Suppressor macrophage treated with lipopolysaccharide for 4 hours (primary cell): Measurements from ENCODE around the gene OR52I2.

Experiments used
- DNase-seq: peaks from one replicate; pipeline ENCODE4 v3.0.0-alpha.2; 2020

The OR52I2 gene

DNA sequence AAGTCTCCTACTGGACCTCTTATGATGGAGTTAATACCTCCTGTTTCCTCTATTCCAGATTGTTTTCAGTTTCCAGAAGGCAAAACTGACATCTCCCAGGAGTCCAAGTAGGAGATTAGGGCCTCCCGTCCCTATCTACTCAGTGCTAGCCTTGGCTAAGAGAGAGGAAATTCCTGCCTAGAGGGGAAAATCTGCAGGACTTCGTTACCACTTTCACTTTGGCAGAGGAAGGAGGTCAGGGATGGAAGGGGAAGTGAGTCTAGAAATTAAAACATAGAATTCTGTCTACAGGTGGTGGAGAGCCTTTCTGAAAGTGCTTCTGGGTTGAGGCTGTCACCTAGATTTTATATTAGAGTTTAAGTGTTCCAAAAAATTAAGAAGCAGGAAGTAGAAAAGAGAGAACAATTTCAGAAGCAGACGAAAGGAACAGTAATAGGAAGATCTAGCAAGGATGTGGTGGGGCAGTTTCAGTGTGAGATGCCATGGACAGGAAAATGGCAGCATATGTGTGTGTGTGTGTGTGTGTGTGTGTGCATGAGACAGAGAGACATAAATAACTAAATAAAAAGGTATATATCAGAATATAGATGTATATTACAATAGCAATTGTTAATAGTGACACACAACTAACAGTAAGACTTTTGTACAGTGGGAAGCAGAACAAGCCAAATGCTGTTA lies 28.9 kb downstream of the OR52I2 start:
- DNase-seq = peak; percentile 41

DNA sequence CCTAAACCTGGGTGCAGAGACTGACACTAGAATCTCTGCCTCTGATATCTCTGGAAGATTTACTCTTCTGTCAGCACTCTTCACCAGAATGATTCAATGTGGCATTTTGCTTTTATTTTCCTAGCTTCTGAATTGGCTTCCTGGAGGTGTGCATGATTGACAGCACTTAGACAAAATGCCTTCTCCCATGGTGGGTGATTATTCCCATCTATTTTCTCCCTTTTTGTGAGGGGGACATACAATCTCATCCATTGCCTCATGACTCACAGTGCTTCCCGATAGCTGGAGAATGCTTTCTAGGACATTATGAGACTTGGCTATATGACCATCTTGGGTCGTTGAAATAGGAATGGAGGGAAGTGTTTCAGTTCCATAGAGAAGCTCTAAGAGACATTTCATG lies 30.4 kb downstream of the OR52I2 start:
- no peak for DNase-seq

DNA sequence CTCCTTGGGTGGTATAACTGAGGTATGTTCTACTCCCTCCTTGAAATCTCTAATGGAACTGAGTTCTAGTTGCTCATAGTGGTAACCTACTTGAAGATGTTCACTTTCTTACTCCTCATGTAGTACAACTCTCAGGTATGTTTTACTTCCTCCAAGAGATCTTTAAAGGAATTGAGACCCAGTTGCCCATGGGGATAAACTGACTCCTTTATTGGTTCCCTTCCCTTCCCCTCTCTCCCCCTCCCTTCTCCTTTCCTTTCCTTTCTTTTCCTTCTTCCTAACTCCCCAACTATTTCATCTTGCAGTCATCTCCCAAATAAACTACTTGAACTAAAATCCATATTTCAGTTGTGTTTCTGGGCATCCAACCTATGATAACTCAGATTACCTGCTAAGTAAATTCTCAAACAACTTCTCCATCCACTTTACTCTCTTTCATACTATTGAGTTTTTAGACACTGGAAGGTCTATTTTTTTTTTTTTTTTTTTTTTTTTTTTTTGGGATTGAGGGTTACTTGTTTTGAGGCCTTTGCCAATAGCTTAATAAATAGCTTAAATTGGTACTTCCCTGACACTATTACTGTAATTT lies 34.4 kb downstream of the OR52I2 start:
- DNase-seq = no peak

DNA sequence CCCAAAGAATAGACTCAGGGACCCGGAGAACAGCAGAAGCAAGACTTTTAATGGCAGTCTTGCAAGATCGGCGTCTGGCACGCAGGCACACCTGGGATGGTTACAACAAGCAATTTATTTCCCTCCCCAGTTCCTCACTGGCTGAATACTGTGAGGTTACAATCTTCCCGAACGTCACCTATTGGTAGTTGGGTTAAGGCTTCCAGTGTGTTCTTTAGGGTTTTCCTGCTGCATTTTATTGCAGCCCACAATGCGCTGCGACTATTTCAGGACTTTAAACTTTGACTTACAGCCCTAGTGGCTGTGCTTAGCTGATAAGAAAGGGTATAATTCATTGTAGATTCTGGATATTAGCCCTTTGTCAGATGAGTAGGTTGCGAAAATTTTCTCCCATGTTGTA lies 38.0 kb downstream of the OR52I2 start:
- no peak for DNase-seq

DNA sequence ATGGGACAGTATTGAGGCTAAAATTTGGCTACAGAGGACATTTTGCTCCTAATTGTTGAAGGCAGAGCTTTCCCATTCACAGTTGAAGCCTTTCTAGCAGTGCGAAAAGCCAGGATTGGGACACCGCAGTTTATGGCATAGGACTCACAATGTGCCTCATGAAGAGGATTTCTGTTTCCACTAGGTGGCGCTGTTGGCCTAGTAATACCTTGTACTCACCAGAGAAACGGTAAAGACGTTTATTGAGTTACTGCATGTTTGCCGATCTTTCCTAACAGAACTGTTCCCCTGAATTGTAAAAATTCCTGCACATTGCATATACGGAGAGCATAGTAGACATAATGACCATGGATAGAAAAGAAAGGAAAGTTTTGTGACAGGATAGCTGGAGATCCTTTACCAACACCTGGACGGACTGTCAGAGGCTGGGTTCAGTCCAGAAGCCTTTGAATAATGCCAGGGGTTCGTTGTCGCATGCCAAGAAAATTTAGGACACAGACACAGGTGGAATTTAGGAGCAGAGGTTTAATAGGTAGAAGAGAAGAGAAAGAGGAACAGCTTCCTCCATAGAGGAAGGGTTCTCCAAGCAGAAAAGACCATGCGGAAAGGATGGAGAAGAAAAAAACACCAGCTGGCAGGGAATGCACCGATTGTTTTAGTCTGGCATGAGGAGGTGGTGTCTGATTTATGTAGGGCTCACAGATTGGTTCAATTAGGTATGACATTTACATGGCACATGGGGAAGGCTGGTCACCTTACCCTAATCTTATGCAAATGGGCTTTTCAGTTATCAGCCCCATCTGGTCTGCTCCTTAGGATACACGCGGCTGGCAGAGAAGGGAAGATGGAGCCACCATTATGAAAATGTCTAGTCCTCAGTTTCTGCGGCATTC lies 44.9 kb downstream of the OR52I2 start:
- DNase-seq = peak; percentile 61

DNA sequence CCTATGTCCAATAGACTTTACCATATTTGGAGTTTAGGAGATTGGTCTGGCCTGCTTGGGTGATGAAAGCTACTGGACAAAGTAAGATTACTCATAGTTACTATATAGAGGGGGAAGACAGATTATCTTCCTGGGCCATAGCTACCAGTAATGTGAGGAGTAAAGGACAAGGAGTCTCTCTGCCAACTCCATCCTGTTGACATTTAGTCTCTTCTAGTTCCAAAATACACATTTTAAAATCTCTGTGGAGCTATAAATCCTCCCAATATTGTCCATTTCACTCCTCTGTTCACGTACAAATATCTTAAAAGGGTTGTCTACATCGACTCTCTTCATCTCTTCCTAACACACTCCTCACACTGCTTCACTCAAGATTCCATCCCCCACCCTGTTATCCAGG lies 54.6 kb downstream of the OR52I2 start:
- no peak for DNase-seq

DNA sequence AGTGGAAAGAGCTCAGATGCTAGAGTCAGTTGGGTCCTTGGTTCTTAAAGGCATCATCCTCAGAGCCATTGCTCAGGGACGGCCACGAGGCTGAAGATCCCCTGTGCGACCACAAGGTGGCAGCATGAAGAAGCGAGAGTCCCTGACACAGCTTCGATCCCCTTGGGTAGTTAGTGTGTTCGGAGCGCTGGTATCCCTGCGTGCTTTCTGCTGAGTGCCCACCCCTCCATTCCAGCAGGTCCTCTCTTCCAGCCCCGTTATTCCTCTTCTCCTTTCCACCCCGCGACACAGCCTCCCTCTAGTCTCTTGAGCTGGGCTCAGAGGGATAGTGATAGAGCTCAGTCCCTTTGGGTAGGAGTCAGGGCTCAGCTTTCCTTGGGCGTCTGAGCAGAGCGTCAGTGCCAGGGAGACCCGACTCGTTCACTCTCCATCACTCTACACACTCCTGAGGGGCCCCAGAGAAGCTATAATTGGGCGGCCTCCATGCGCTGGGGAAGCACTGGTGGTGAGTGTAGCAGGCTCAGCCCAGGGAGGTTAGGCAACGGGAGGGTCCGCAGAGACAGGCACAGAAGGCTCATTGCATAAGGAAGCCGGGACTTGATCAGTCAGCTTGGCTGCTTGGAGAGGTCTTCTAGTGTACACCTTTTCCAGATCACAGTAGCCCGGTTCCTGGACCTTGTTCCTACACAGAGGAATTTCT lies 55.6 kb downstream of the OR52I2 start, which contains the start of gene OR51D1:
Gene OR51D1, plus strand, starts transcription at position 516 of the 700 bp plus-strand sequence. CDS start 2,314 bp downstream, outside the sequence.
- peak; percentile 75 for DNase-seq

DNA sequence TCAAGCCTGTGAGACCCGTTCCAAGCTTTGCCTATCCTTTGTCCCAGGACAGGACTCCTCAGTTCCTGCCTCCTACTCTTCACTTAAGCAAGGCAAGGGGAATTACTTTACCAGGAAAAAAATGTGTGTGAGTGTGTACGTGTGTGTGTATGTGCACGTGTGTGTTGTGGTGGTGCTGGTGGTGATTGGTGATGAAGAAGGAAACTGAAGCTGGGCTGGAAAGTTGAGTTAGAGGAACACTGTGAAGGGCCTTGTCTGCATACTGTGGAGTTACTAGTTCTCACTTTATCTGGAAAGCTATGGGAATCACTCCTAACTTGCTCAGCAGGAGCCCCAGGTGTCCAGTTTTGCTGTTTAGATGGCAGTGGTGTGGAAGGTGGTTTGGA lies 56.1 kb downstream of the OR52I2 start:
- DNase-seq = no peak

DNA sequence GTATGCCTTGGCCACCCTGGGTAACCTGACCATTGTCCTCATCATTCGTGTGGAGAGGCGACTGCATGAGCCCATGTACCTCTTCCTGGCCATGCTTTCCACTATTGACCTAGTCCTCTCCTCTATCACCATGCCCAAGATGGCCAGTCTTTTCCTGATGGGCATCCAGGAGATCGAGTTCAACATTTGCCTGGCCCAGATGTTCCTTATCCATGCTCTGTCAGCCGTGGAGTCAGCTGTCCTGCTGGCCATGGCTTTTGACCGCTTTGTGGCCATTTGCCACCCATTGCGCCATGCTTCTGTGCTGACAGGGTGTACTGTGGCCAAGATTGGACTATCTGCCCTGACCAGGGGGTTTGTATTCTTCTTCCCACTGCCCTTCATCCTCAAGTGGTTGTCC lies 58.4 kb downstream of the OR52I2 start:
- no peak for DNase-seq

DNA sequence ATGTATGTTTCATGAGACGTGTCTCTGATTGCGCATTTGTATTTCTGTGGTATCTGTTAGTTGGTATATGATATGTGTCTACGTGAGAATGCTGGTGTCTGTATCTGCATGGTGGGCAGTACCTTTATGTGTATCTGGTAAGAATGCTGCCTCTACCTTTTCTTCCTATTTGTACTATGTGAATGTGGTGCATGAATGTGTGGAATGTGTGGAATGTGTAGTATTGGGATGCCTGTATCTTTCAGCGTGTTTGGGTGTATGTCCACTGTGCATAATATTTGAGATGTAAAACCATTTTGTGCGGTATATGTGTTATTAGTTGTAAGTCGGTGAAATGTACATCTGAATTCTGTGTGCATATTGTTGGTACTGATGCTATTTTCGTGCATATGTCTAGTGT lies 60.0 kb downstream of the OR52I2 start:
- no peak for DNase-seq

DNA sequence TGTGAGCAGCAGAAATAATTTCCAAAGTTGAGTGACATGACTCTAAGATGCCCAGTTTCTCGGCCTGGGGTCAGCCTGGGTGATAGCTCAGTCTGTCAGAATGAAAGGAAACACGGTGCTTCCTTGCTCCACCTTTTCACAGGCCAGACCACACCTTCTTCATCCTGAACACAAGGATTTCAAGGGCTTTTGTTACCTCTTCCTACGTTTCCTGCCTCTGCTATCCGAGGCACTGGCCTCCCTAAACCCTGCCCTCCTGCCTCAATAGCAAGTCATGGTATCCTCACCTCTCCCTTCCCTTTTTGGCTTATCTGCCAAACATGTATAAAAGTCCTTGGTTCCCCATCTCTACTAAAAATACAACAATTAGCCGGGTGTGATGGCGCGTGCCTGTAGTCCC lies 60.5 kb downstream of the OR52I2 start:
- no peak for DNase-seq
